OCI-LY1 (cell line): ENCODE data around the gene UTP11.

Source experiments
- EZH2 ChIP-seq: fragments of 200-600 bp; sonication (generic), shearing (Covaris generic); IDR thresholded peaks from 2 replicates; pipeline ENCODE4 v1.8.0; 2017; ENCODE audit warnings: borderline replicate concordance, mixed run types, mild to moderate bottlenecking, antibody characterized with exemption, low read length, moderate library complexity, mixed read lengths
- TF ChIP-seq, protein P1 (sequence below): fragments of 200-600 bp; sonication (generic), shearing (Covaris generic); IDR thresholded peaks from 2 replicates; pipeline ENCODE4 v1.5.1; 2017; ENCODE audit warnings: mild to moderate bottlenecking, antibody characterized with exemption, low read length, moderate library complexity, mixed read lengths

DNA sequence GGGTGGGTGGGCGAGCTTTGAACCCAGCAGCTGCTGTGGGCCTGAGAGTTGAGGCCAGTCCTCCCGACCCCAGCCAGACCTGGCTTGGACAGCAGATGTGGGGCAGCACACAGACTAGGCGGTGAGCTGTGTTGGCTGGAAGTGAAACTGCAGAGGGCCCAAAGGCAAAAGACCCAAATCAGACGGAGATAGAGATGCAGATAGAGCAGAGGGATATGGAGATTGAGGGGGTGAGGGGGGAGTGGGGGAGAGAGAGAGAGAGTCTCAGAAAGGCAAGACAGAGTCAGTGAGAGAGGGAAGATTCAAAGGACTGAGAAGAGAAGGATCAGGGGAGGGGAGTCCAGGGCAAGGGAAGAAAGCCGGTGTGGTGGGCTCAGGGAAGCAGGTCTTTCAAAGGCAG is 51.1 kb downstream of the UTP11 start:
- TF ChIP-seq, protein P1, sequence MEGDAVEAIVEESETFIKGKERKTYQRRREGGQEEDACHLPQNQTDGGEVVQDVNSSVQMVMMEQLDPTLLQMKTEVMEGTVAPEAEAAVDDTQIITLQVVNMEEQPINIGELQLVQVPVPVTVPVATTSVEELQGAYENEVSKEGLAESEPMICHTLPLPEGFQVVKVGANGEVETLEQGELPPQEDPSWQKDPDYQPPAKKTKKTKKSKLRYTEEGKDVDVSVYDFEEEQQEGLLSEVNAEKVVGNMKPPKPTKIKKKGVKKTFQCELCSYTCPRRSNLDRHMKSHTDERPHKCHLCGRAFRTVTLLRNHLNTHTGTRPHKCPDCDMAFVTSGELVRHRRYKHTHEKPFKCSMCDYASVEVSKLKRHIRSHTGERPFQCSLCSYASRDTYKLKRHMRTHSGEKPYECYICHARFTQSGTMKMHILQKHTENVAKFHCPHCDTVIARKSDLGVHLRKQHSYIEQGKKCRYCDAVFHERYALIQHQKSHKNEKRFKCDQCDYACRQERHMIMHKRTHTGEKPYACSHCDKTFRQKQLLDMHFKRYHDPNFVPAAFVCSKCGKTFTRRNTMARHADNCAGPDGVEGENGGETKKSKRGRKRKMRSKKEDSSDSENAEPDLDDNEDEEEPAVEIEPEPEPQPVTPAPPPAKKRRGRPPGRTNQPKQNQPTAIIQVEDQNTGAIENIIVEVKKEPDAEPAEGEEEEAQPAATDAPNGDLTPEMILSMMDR, result no peak
- no peak for TF ChIP-seq EZH2
